ENCODE measurements around the gene GNB3.

GRCh38 chr12:6830999-6831398 is 9.7 kb upstream of the GNB3 start:
- TF ChIP-seq CTCF (IDR thresholded peaks at IDR 0.05) = no peak
- no peak for TF ChIP-seq ZFX (IDR thresholded peaks at IDR 0.05; ENCODE audit: borderline replicate concordance)
